Occipital lobe (tissue), 2 donors: ENCODE measurements around the gene STAG3. TPM values are rescaled to one million over a fixed set of nuclear protein-coding genes. Genes with fewer than 3 reads are reported as not detected.
A peak's percentile ranks its signal among the peaks of the same experiment; 100 is the strongest.
"Not testable (repeated sequence)": the region's sequence is repeated elsewhere in the genome, so short reads cannot be mapped to it uniquely, and the experiment has no call there.

ENCODE experiments used
- DNase-seq: peaks from one replicate; lab custom pipeline; 2025; lab: John Stamatoyannopoulos, UW
- total RNA-seq: library from RNA; depleted of rRNA; stranded (reverse); fragments of >200 nt; gene quantifications from one replicate; pipeline ENCODE4 v1.2.3, GENCODE V29; 2014

STAG3 gene
- 0.78 TPM for total RNA-seq

DNA sequence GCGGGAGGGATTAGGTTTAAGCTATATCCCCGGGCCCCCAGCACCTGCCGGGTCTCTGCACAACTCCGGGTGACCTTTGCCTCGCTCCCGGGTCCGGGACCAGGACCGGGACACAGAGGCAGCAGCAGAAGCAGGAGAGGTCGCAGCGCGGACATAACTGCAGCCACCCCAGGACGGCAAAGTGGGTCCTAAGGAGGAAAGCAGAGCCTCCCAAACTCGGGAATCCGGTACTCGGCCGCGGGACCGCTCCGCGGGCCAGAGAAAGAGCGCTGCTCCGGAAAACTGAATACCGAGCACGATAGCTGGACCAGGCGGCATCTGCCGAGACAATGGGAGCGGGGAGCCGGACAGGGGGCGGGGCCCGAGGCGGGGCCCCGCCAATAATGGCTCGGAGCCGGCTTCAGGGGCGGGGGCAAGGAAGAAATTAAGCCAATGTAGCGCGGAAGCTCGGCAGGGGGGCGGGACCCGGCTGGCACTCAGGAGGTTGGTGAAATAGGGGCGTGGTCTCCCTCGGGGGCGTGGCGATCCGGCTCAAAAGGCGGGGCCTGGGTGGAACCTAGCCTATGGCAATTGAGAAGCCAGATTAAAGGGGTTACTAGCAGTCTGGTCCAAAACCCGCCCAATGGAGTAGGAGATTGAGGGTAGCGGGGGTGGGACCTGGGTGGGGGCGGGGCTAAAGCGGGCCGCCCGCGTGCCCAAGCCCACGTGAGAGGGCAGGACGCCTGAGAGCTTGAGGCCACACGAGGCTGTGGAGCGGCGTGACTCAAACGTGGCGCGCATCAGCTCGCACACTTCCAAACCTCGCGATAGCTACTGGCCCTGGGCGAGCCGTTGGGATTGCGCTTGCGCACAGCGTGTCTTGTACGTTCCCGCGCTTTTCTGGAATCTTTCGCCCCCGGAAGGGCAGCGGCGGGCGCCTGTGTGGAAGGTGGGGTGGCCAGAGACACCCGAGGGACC lies at the start of gene STAG3, which contains the start of gene GPC2:
STAG3 (plus strand) TSS at position 874 of the 957 bp plus-strand sequence. CDS start 2,639 bp downstream, outside the sequence.
GPC2 (minus strand) TSS at position 337 of the 957 bp plus-strand sequence; CDS start at position 155, 182 bp downstream.
- DNase-seq: peak; percentile 85

- DNase-seq: no peak
Observed at GRCh38 chr7:100128637-100128963, 49.1 kb upstream of the STAG3 start.

DNA sequence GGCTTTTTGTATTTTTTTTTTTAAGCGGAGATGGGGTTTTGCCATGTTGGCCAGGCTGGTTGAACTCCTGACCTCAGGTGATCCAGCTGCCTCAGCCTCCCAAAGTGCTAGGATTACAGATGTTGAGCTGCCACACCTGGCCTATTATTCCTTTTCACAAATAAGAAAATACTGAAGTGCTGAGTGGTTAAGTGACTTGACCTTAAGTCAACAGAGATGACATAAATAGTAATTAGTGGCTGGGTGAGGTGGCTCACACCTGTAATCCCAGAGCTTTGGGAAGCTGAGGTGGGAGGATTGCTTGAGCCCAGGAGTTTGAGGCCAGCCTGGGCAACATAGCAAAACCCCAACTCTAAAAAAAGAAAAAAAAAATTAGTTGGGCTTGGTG lies 47.5 kb upstream of the STAG3 start:
- not testable (repeated sequence) for DNase-seq

- peak; percentile 45 for DNase-seq
Observed at GRCh38 chr7:100130608-100131453, 46.9 kb upstream of the STAG3 start.

DNA sequence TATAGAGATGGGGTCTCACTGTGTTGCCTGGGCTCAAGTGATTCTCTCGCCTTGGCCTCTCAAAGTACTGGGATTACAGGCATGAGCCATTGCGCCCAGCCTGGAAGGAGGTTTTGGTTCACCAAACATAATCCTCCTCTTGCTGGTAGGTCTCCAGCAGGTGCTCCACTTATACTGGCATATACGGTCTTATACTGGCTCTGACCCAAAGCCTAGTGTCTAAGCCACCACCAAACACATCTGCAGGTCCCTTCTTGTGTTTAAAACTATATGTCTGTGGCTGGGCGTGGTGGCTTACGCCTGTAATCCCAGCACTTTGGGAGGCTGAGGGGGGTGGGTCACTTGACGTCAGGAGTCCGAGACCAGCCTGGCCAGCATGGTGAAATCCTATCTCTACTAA lies 45.6 kb upstream of the STAG3 start:
- no peak for DNase-seq

GRCh38 chr7:100132697-100133151 lies 45.0 kb upstream of the STAG3 start:
- DNase-seq: no peak

GRCh38 chr7:100137851-100138760 lies 39.6 kb upstream of the STAG3 start:
- no peak for DNase-seq

GRCh38 chr7:100141555-100141949 lies 36.2 kb upstream of the STAG3 start:
- no peak for DNase-seq

DNA sequence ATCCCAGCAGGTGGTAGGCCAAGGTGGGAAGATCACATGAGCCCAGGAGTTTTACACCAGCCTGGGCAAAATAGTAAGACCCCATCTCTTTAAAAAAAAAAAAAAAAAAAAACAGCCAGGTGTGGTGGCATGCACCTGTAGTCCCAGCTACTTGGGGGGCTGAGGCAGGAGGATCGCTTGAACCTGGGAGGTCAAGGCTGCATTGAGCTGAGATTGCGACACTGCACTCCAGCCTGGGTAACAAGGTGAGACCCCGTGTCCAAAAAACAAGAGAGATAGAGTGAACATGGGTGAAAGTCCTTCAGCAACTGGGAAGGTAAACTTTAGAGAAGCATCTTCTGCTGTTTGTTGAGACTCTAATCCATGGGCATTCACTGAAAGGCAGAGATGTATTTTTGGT lies 35.3 kb upstream of the STAG3 start:
- DNase-seq: no peak

GRCh38 chr7:100146350-100146749 lies 31.4 kb upstream of the STAG3 start:
- not testable (repeated sequence) for DNase-seq

- no peak for DNase-seq
Observed at GRCh38 chr7:100147278-100147677, 30.4 kb upstream of the STAG3 start.

DNA sequence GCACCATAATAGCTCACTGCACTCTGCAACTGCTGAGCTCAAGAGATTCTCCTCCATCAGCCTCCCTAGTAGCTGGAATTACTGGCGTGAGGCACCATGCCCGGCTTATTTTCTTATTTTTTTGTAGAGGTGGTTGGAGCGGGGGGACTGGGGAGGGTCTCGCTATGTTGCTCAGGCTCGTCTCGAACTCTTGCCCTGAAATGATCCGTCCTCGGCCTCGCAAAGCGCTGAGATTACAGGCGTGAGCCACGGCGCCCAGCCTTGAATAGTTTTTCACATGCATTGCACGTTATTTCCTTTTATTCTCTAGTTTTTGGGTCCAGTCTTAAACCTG lies 29.5 kb upstream of the STAG3 start:
- DNase-seq: no peak

DNA sequence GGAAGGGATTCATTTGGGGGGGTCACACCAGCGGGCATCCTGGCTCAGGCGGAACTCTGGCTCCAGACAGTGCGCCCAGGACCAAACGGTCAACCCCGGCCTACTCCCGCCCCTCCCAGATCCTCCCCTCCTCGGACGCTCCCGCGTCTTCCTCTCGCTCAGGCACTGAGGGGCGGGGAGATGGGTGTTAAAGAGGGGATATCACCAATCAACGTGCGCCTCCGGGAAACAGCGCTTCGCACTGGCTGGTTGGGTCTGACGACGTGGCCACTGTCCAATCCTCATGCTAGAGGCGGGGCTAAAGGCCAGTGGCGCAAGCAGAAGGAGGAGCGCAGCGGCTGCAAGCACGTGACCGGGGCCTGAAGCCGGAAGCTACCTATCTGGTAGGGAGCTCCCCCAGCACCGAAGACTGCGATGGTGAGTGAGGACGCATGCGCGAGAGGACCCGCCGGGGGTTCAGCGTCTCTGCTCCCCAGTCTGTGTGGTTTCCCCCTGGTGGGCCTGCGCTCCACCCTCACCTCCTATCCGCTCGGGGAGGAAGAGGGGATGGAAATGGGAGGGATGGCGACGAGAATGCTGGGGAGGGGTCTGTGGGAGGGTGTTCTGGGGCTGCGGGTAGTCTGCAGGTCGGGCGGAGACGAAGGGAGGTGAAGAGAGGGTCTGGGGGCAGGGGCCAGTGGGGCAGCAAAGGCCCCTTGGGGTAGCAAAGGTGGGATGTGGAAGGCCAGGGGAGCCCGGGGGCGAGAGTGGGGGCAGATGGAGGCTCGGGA lies 29.0 kb upstream of the STAG3 start, which contains the start of gene LAMTOR4:
LAMTOR4 (plus strand) TSS at position 360 of the 770 bp plus-strand sequence; CDS start at position 415, 55 bp downstream.
- peak; percentile 98 for DNase-seq

DNA sequence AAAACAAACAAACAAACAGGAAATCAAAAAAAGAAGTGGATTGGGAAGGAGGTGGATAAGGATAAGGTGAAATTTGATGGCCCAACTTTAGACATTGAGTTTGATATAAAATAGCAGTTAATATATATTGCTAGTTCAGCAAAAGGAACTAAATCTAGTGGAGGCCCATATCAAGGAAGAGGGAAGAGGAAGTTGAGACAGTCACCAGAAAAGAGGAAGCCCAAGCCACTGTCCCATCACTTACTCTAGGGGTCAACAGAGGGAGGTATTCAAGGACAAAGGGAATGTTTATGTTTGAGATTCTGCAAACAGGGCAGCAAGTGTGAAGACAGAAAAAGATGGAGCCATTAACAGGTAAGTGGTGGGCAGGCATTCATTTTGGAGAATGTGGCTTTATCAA lies 25.3 kb upstream of the STAG3 start:
- DNase-seq: no peak

GRCh38 chr7:100152937-100153666 lies 24.6 kb upstream of the STAG3 start:
- DNase-seq: no peak

DNA sequence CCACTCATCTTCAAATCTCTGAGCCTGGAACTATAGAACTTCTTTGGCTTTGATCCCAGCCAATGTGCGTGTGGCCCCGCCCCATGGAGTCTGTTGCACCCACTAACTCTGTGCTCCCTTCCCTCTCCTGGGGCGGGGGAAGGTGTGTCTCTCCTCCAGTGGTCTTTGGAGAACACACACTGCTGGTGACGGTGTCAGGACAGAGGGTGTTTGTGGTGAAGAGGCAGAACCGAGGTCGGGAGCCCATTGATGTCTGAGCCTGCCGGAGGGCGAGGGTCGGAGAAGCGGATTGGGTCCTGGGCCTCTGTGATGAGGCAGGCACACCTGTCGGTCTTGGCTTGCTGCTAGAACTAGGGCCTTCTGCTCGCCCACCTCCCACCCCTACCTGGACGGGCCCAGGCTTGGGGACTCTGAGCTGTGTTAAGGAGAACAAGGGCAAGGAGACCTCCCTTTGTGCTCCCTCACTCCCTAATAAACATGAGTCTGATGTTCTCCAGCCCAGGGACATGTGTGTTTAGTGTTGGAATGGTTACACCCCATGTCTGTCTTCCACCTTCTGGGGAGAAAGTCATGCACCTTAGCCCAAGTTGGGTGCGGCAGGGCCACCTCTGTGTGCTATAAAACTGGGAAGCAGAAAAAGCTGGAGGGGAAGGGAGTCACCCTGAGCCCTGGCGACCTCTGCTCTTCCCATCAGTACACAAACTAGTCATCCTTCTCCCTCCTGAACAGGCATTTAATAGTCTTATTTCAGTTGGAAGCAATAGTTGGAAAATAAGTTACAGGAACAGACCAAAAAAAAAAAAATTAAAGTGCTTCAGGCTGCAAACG lies 23.8 kb upstream of the STAG3 start:
- no peak for DNase-seq

GRCh38 chr7:100154651-100155491 lies 22.8 kb upstream of the STAG3 start:
- no peak for DNase-seq
